Suprapubic skin (tissue), 4 donors: Measurements from ENCODE around the gene ZNF804A. TPM values are rescaled to one million over a fixed set of nuclear protein-coding genes. Genes with fewer than 3 reads are reported as not detected.

Source experiments
- DNase-seq, 2 donors: peaks; one replicate each; pipeline ENCODE4 v3.0.0-alpha.2; 2019; ENCODE audit warnings: low spot score in 2 of 2
- H3K27ac ChIP-seq: fragments of 200-600 bp; sonication (generic); one replicate; pipeline ENCODE4 v1.5.1; 2019
- H3K27me3 ChIP-seq: fragments of 200-600 bp; sonication (generic); one replicate; pipeline ENCODE4 v1.5.1; 2019
- H3K36me3 ChIP-seq: fragments of 200-600 bp; sonication (generic); one replicate; pipeline ENCODE4 v1.5.1; 2019
- H3K4me1 ChIP-seq: fragments of 200-600 bp; sonication (generic); one replicate; pipeline ENCODE4 v1.5.1; 2019
- H3K4me3 ChIP-seq: fragments of 200-600 bp; sonication (generic); one replicate; pipeline ENCODE4 v1.5.1; 2019; ENCODE audit warnings: mild to moderate bottlenecking
- H3K9me3 ChIP-seq: fragments of 200-600 bp; sonication (generic); one replicate; pipeline ENCODE4 v1.5.1; 2019
- CTCF ChIP-seq, 2 donors: fragments of 200-600 bp in 1 of 2; fragments of 450-650 bp in 1 of 2; sonication (generic) in 1 of 2; IDR thresholded peaks; one replicate each; pipeline ENCODE4 v1.5.1; 2016 to 2019; ENCODE audit warnings: antibody characterized with exemption in 2 of 2, mild to moderate bottlenecking in 1 of 2, moderate library complexity in 1 of 2
- EP300 ChIP-seq: sonication (generic); formaldehyde crosslinking; IDR thresholded peaks from one replicate; pipeline ENCODE4 v1.6.1; 2017; ENCODE audit warnings: antibody characterized with exemption
- POLR2A ChIP-seq, 2 donors: fragments of 450-650 bp; IDR thresholded peaks; one replicate each; pipeline ENCODE4 v1.6.1; 2017; ENCODE audit warnings: antibody characterized with exemption in 2 of 2, mild to moderate bottlenecking in 2 of 2, moderate library complexity in 2 of 2
- POLR2AphosphoS5 ChIP-seq, 3 donors: sonication (generic); formaldehyde crosslinking; IDR thresholded peaks; one replicate each; pipeline ENCODE4 v1.6.1; 2017; ENCODE audit warnings: antibody characterized with exemption in 3 of 3
- WGBS: methylation state at CpG from one replicate; pipeline ENCODE4 v1.1.5; 2018; 5-methylcytosine and 5-hydroxymethylcytosine counted together
- total RNA-seq, 4 donors: library from RNA; depleted of rRNA; stranded (reverse); fragments of >200 nt; gene quantifications; one replicate each; pipeline ENCODE4 v1.1.0, GENCODE V29; 2016

The ZNF804A gene
- total RNA-seq, 4 donors from 2014 or later, result 1.0 TPM; not detected in 3

GRCh38 chr2:184851576-184851975, 253.2 kb downstream of the ZNF804A start:
- Histone ChIP-seq H3K27me3 (no peaks in the 10 kb centered on the region), H3K4me3 (no peak overlapping the region), H3K4me1 (no peaks in the 10 kb centered on the region), H3K9me3 (no peaks in the 10 kb centered on the region), H3K27ac (no peak overlapping the region), H3K36me3 (no peaks in the 10 kb centered on the region)
- 76% methylated on average over 1 of the region's 1 CpG for WGBS
- TF ChIP-seq EP300, result no peak
- no peak for TF ChIP-seq POLR2A (IDR thresholded peaks at IDR 0.05)
- no peak for TF ChIP-seq CTCF (IDR thresholded peaks at IDR 0.05)
- no peak for TF ChIP-seq POLR2AphosphoS5 (IDR thresholded peaks at IDR 0.05)
- no peak for DNase-seq

DNA sequence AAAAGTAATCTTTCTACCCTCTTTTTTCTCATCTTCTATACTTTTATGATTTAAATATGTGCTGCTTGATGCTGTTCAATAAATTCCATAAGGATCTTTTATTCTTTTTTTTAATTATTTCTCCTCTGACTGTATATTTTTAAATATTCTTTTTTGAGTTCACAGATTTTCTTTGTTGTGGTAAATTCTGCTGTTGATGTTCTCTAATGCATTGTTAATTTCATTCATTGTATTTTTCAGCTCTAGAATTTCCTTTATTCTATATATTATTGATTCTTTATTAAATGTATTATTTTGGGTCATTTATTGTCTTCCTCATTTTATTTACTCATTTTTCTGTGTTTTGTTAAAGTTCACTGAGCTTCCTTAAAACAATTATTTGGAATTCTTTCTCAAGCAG, 260.9 kb downstream of the ZNF804A start:
- Histone ChIP-seq H3K4me3 (no peak overlapping the region), H3K36me3 (no peaks in the 10 kb centered on the region), H3K27ac (no peak overlapping the region), H3K4me1 (no peaks in the 10 kb centered on the region), H3K9me3 (peaks cover 9% of the 10 kb centered on the region), H3K27me3 (no peaks in the 10 kb centered on the region)
- no peak for DNase-seq
- TF ChIP-seq CTCF (IDR thresholded peaks at IDR 0.05) (no peak), EP300 (no peak)

- H3K27ac ChIP-seq, result no peak overlapping the region
- H3K36me3 ChIP-seq, result no peaks in the 10 kb centered on the region
- peaks cover 9% of the 10 kb centered on the region for H3K9me3 ChIP-seq
- DNase-seq, result no peak
- H3K4me3 ChIP-seq, result no peak overlapping the region
- no peak for TF ChIP-seq POLR2AphosphoS5 (IDR thresholded peaks at IDR 0.05)
- TF ChIP-seq CTCF (IDR thresholded peaks at IDR 0.05), result no peak
- H3K4me1 ChIP-seq, result no peaks in the 10 kb centered on the region
- WGBS, result 89% methylated on average over 2 of the region's 2 CpGs
- no peaks in the 10 kb centered on the region for H3K27me3 ChIP-seq
Observed at GRCh38 chr2:184860744-184861143, 262.4 kb downstream of the ZNF804A start.

GRCh38 chr2:184875212-184875611, 276.9 kb downstream of the ZNF804A start:
- Histone ChIP-seq H3K4me1 (no peaks in the 10 kb centered on the region), H3K27ac (no peak overlapping the region), H3K4me3 (no peak overlapping the region), H3K27me3 (no peaks in the 10 kb centered on the region), H3K9me3 (no peaks in the 10 kb centered on the region), H3K36me3 (no peaks in the 10 kb centered on the region)
- no peak for DNase-seq
- TF ChIP-seq CTCF (IDR thresholded peaks at IDR 0.05), result no peak

- no peaks in the 10 kb centered on the region for H3K9me3 ChIP-seq
- no peak overlapping the region for H3K4me3 ChIP-seq
- H3K27ac ChIP-seq, result no peak overlapping the region
Observed at GRCh38 chr2:184875911-184876310, 277.6 kb downstream of the ZNF804A start.

More at GRCh38 chr2:184875911-184876310, 277.6 kb downstream of the ZNF804A start:
- H3K36me3 ChIP-seq, result no peaks in the 10 kb centered on the region
- H3K27me3 ChIP-seq, result no peaks in the 10 kb centered on the region
- TF ChIP-seq POLR2AphosphoS5 (IDR thresholded peaks at IDR 0.05), result no peak
- no peak for TF ChIP-seq EP300
- TF ChIP-seq POLR2A (IDR thresholded peaks at IDR 0.05), result no peak
- no peak for TF ChIP-seq CTCF (IDR thresholded peaks at IDR 0.05)
- no peaks in the 10 kb centered on the region for H3K4me1 ChIP-seq
- DNase-seq, result no peak
